Astrocyte (in vitro differentiated cells and primary cell): ENCODE results near the gene SLIT3. TPM values are rescaled to one million over a fixed set of nuclear protein-coding genes. Genes with fewer than 3 reads are reported as not detected.

Source experiments
- DNase-seq: peaks from one replicate; pipeline ENCODE4 v3.0.0-alpha.2; 2010; ENCODE audit warnings: low read depth
- FAIRE-seq: peaks from 2 replicates; lab custom pipeline; 2011; peaks lifted over from hg19 to GRCh38; lab: Jason Lieb, UNC
- H2AFZ ChIP-seq: 2 replicates; pipeline ENCODE4 v1.6.0; 2012; ENCODE audit warnings: low read depth, low read length, inconsistent platforms
- H3K27ac ChIP-seq: 2 replicates; pipeline ENCODE4 v1.5.1; 2011; ENCODE audit warnings: low read depth, low read length, inconsistent platforms
- H3K27me3 ChIP-seq: 2 replicates; pipeline ENCODE4 v1.6.0; 2011; ENCODE audit warnings: low read length, inconsistent platforms; ENCODE audit not compliant: insufficient read depth
- H3K36me3 ChIP-seq: 2 replicates; pipeline ENCODE4 v1.5.1; 2011; ENCODE audit warnings: low read length, inconsistent platforms; ENCODE audit not compliant: insufficient read depth
- H3K4me1 ChIP-seq: 2 replicates; pipeline ENCODE4 v1.5.1; 2011; ENCODE audit warnings: low read length, inconsistent platforms; ENCODE audit not compliant: insufficient read depth
- H3K4me2 ChIP-seq: 2 replicates; pipeline ENCODE4 v1.6.0; 2012; ENCODE audit warnings: low read length, inconsistent platforms
- H3K4me3 ChIP-seq: 2 replicates; pipeline ENCODE4 v1.5.1; 2011; ENCODE audit warnings: low read depth, mild to moderate bottlenecking, low read length, inconsistent platforms; ENCODE audit not compliant: insufficient read depth
- H3K79me2 ChIP-seq: 2 replicates; pipeline ENCODE4 v1.6.0; 2012; ENCODE audit warnings: mild to moderate bottlenecking, low read length, inconsistent platforms; ENCODE audit not compliant: insufficient read depth
- H3K9ac ChIP-seq: 2 replicates; pipeline ENCODE4 v1.6.0; 2012; ENCODE audit warnings: mild to moderate bottlenecking, low read length, inconsistent platforms
- H3K9me3 ChIP-seq: 2 replicates; pipeline ENCODE4 v1.5.1; 2012; ENCODE audit warnings: low read depth, mild to moderate bottlenecking, low read length, inconsistent platforms; ENCODE audit not compliant: insufficient read depth
- H4K20me1 ChIP-seq: 2 replicates; pipeline ENCODE4 v1.6.0; 2012; ENCODE audit warnings: low read length, inconsistent platforms; ENCODE audit not compliant: insufficient read depth
- H3K27ac Mint-ChIP-seq: one replicate; pipeline ENCODE4 v1.8.0; 2021; ENCODE audit warnings: mild to moderate bottlenecking, mixed read lengths; ENCODE audit not compliant: unreplicated experiment
- H3K27me3 Mint-ChIP-seq: one replicate; pipeline ENCODE4 v1.8.0; 2021; ENCODE audit warnings: low read depth, mixed read lengths; ENCODE audit not compliant: unreplicated experiment
- H3K36me3 Mint-ChIP-seq: one replicate; pipeline ENCODE4 v1.8.0; 2021; ENCODE audit warnings: low read depth, mixed read lengths; ENCODE audit not compliant: unreplicated experiment
- H3K4me1 Mint-ChIP-seq: one replicate; pipeline ENCODE4 v1.8.0; 2021; ENCODE audit warnings: low read depth, mixed read lengths; ENCODE audit not compliant: unreplicated experiment
- H3K4me3 Mint-ChIP-seq: one replicate; pipeline ENCODE4 v1.8.0; 2021; ENCODE audit warnings: mild to moderate bottlenecking, moderate library complexity, mixed read lengths; ENCODE audit not compliant: unreplicated experiment
- H3K9me3 Mint-ChIP-seq: one replicate; pipeline ENCODE4 v1.8.0; 2021; ENCODE audit warnings: mild to moderate bottlenecking, mixed read lengths; ENCODE audit not compliant: unreplicated experiment
- EZH2 ChIP-seq: IDR thresholded peaks from 2 replicates; pipeline ENCODE4 v1.6.1; 2012; ENCODE audit warnings: mild to moderate bottlenecking, low read length, inconsistent platforms; ENCODE audit not compliant: insufficient read depth
- total RNA-seq: library from RNA; stranded (reverse); gene quantifications from 2 replicates; pipeline ENCODE4 v1.2.1, GENCODE V29; 2021
- TF ChIP-seq, protein P1 (sequence below): IDR thresholded peaks from 2 replicates; pipeline ENCODE4 v1.5.1; 2011; ENCODE audit warnings: low read depth, mild to moderate bottlenecking, inconsistent platforms, low read length, moderate library complexity; ENCODE audit not compliant: insufficient read depth

Gene SLIT3
- total RNA-seq, 1 donor from 2014 or later: 20.7 TPM

DNA sequence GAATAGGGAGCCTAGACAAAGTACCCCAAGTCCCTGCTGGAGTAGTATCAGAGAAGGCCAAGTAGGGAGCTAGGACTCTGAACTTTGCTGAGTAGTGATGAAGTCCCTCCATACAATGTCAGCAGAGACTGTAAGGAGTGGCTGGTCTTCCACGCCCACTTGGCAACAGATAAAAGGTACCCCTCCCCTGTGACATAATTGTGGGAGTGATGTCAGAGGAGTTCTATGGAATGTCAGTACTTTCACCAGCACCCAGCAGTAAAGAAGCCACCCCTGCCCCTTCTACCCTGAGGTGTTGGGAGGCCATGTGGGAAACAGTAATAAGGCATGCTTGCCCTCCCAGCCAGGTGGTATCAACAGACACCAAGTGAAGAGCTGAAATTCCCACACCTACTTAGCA, 143.9 kb downstream of the SLIT3 start:
- H3K9me3 ChIP-seq: no peaks in the 10 kb centered on the region
- DNase-seq: peak; percentile 33
- no peak overlapping the region for H3K27ac ChIP-seq
- H3K4me3 ChIP-seq: no peak overlapping the region
- Mint-ChIP-seq H3K9me3 (peaks cover 27% of the 10 kb centered on the region), H3K4me3 (no peak overlapping the region), H3K4me1 (peaks cover 24% of the 10 kb centered on the region), H3K27ac (no peak overlapping the region), H3K27me3 (peaks cover 6% of the 10 kb centered on the region), H3K36me3 (peaks cover 2% of the 10 kb centered on the region)
- H3K79me2 ChIP-seq: no peaks in the 10 kb centered on the region
- no peaks in the 10 kb centered on the region for H3K36me3 ChIP-seq
- H3K4me1 ChIP-seq: peaks cover 16% of the 10 kb centered on the region
- H3K9ac ChIP-seq: no peak overlapping the region
- no peak overlapping the region for H3K4me2 ChIP-seq
- no peak for TF ChIP-seq EZH2
- TF ChIP-seq, protein P1, sequence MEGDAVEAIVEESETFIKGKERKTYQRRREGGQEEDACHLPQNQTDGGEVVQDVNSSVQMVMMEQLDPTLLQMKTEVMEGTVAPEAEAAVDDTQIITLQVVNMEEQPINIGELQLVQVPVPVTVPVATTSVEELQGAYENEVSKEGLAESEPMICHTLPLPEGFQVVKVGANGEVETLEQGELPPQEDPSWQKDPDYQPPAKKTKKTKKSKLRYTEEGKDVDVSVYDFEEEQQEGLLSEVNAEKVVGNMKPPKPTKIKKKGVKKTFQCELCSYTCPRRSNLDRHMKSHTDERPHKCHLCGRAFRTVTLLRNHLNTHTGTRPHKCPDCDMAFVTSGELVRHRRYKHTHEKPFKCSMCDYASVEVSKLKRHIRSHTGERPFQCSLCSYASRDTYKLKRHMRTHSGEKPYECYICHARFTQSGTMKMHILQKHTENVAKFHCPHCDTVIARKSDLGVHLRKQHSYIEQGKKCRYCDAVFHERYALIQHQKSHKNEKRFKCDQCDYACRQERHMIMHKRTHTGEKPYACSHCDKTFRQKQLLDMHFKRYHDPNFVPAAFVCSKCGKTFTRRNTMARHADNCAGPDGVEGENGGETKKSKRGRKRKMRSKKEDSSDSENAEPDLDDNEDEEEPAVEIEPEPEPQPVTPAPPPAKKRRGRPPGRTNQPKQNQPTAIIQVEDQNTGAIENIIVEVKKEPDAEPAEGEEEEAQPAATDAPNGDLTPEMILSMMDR: no peak
- H3K27me3 ChIP-seq: no peaks in the 10 kb centered on the region
- FAIRE-seq: no peak
- H4K20me1 ChIP-seq: no peaks in the 10 kb centered on the region
- no peak overlapping the region for H2AFZ ChIP-seq

DNA sequence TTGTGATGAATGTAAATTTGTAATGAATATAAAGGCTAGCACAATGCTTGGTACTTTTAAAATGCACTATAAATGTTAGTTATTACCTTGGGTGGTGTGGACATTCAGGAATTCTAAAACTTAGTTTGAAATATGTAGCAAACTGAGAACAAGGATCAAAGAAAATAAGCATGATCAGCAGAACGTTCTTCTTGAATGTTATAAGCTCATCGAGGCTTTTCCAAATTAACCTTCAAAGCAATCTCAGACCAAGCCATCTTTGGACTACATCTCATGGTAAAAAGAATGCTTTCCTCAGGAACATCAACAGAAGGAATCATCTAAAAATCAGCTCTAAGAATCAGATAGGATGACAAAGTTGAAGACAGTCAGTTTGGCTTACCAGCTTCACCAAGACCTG, 146.3 kb downstream of the SLIT3 start:
- H3K4me1 Mint-ChIP-seq: peaks cover 9% of the 10 kb centered on the region
- no peak for FAIRE-seq

DNA sequence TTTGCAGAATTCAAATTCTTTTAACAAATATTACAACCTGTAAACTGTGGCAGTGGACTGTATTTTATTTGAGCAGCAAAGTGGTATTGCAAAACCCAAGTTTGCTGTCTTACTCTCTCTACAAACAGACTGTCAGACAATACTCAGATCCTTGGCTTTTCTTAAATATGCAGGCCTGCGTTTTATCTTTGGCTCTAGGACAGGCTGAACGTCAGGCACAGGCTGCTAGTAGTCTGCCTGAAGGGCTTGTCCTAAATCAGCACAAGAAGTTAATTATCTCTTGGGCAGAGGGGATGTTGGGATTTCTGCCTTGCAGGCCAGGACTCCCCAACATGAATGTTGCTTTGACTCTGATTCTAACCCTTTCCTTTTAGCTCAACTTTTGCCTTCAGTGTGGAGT, 147.5 kb downstream of the SLIT3 start:
- peaks cover 20% of the 10 kb centered on the region for H3K9me3 Mint-ChIP-seq
- H4K20me1 ChIP-seq: no peaks in the 10 kb centered on the region
- peaks cover 9% of the 10 kb centered on the region for H3K4me1 Mint-ChIP-seq
- no peak overlapping the region for H3K4me3 Mint-ChIP-seq
- FAIRE-seq (no peak), DNase-seq (no peak)
- H3K4me1 ChIP-seq: no peaks in the 10 kb centered on the region
- no peak overlapping the region for H3K9ac ChIP-seq
- H3K4me2 ChIP-seq: no peak overlapping the region
- H3K27ac ChIP-seq: no peak overlapping the region
- H3K79me2 ChIP-seq: no peaks in the 10 kb centered on the region
- no peaks in the 10 kb centered on the region for H3K27me3 ChIP-seq
- H3K36me3 Mint-ChIP-seq: peaks cover 2% of the 10 kb centered on the region
- no peak overlapping the region for H3K27ac Mint-ChIP-seq
- peaks cover 12% of the 10 kb centered on the region for H3K27me3 Mint-ChIP-seq
- no peaks in the 10 kb centered on the region for H3K9me3 ChIP-seq
- TF ChIP-seq, protein P1: no peak
- TF ChIP-seq EZH2: no peak
- no peak overlapping the region for H3K4me3 ChIP-seq
- no peaks in the 10 kb centered on the region for H3K36me3 ChIP-seq
- H2AFZ ChIP-seq: no peak overlapping the region

More for the DNA sequence above, 146.3 kb downstream of the SLIT3 start:
- H3K4me2 ChIP-seq: no peak overlapping the region
- H3K4me3 ChIP-seq: no peak overlapping the region
- peaks cover 27% of the 10 kb centered on the region for H3K9me3 Mint-ChIP-seq
- no peak for DNase-seq
- H3K79me2 ChIP-seq: no peaks in the 10 kb centered on the region
- peaks cover 12% of the 10 kb centered on the region for H3K27me3 Mint-ChIP-seq
- H3K27ac Mint-ChIP-seq: no peak overlapping the region
- no peak overlapping the region for H3K9ac ChIP-seq
- TF ChIP-seq, protein P1: no peak
- TF ChIP-seq EZH2: no peak
- H2AFZ ChIP-seq: no peak overlapping the region
- no peak overlapping the region for H3K27ac ChIP-seq
- H3K36me3 Mint-ChIP-seq: peaks cover 2% of the 10 kb centered on the region
- no peaks in the 10 kb centered on the region for H3K36me3 ChIP-seq
- no peaks in the 10 kb centered on the region for H3K9me3 ChIP-seq
- H3K27me3 ChIP-seq: no peaks in the 10 kb centered on the region
- H4K20me1 ChIP-seq: no peaks in the 10 kb centered on the region
- no peak overlapping the region for H3K4me3 Mint-ChIP-seq
- no peaks in the 10 kb centered on the region for H3K4me1 ChIP-seq
